GM12872 (cell line): ENCODE results near the gene FUT8.

Experiments
- CTCF ChIP-seq: IDR thresholded peaks from 3 replicates; pipeline ENCODE4 v1.5.1; 2011; ENCODE audit warnings: low read depth, mild to moderate bottlenecking, low read length, moderate library complexity; ENCODE audit not compliant: insufficient read depth

Gene FUT8

GRCh38 chr14:65500075-65500474 is 87.5 kb downstream of the FUT8 start:
- no peak for TF ChIP-seq CTCF

- TF ChIP-seq CTCF: peak; percentile 34; the same call in 2 of the 3 replicates
Observed at GRCh38 chr14:65501328-65501727, 88.8 kb downstream of the FUT8 start.

GRCh38 chr14:65502676-65503124 is 90.2 kb downstream of the FUT8 start:
- no peak for TF ChIP-seq CTCF

GRCh38 chr14:65503771-65504170 is 91.2 kb downstream of the FUT8 start:
- no peak for TF ChIP-seq CTCF

- TF ChIP-seq CTCF: no peak
Observed at GRCh38 chr14:65506801-65507200, 94.3 kb downstream of the FUT8 start.

- TF ChIP-seq CTCF: no peak
Observed at GRCh38 chr14:65509842-65510241, 97.3 kb downstream of the FUT8 start.

- TF ChIP-seq CTCF: no peak
Observed at GRCh38 chr14:65513671-65514070, 101.1 kb downstream of the FUT8 start.
